Heart left ventricle (tissue), 16 donors: ENCODE measurements around the gene TPRG1. TPM values are rescaled to one million over a fixed set of nuclear protein-coding genes. Genes with fewer than 3 reads are reported as not detected.

Experiments used
- ATAC-seq, 4 donors: fragments of 200-7000 bp; cut with Tn5 transposase; one replicate each; pipeline ENCODE4 v1.9.1; 2020 to 2022; ENCODE audit warnings: moderate library complexity in 4 of 4, mild to moderate bottlenecking in 3 of 4, moderate number of reproducible peaks in 1 of 4
- DNase-seq, 5 donors: peaks; one replicate each; pipeline ENCODE4 v3.0.0-alpha.2; 2020
- H3K27ac ChIP-seq, 12 donors: fragments of 200-600 bp; sonication (generic) in 4 of 12; one replicate each; pipeline versions ENCODE4 v1.5.0 to v1.8.0; 2016 to 2022; ENCODE audit warnings: mild to moderate bottlenecking in 2 of 12
- H3K27me3 ChIP-seq, 9 donors: fragments of 200-600 bp; sonication (generic) in 2 of 9; one replicate each; pipeline versions ENCODE4 v1.5.1 to v1.8.0; 2016 to 2022; ENCODE audit warnings: mild to moderate bottlenecking in 3 of 9
- H3K36me3 ChIP-seq, 9 donors: fragments of 200-600 bp; sonication (generic) in 2 of 9; one replicate each; pipeline versions ENCODE4 v1.5.0 to v1.8.0; 2018 to 2022; ENCODE audit warnings: mild to moderate bottlenecking in 2 of 9
- H3K4me1 ChIP-seq, 12 donors: fragments of 200-600 bp; sonication (generic) in 4 of 12; one replicate each; pipeline versions ENCODE4 v1.5.0 to v1.8.0; 2016 to 2022; ENCODE audit warnings: mild to moderate bottlenecking in 3 of 12
- H3K4me3 ChIP-seq, 12 donors: fragments of 200-600 bp; sonication (generic) in 4 of 12; one replicate each; pipeline versions ENCODE4 v1.5.0 to v1.8.0; 2017 to 2022; ENCODE audit warnings: mild to moderate bottlenecking in 9 of 12, moderate library complexity in 4 of 12
- H3K9me3 ChIP-seq, 12 donors: fragments of 200-600 bp; sonication (generic) in 4 of 12; one replicate each; pipeline versions ENCODE4 v1.5.0 to v1.8.0; 2016 to 2022; ENCODE audit warnings: mild to moderate bottlenecking in 1 of 12
- CTCF ChIP-seq, 12 donors: fragments of 200-600 bp; sonication (generic) in 4 of 12; IDR thresholded peaks; one replicate each; pipeline versions ENCODE4 v1.5.0 to v1.8.0; 2018 to 2022; ENCODE audit warnings: antibody characterized with exemption in 12 of 12, mild to moderate bottlenecking in 5 of 12
- POLR2A ChIP-seq, 2 donors: fragments of 450-650 bp; IDR thresholded peaks; one replicate each; pipeline ENCODE4 v1.6.1; 2017; ENCODE audit warnings: antibody characterized with exemption in 2 of 2, mild to moderate bottlenecking in 2 of 2, moderate library complexity in 2 of 2
- WGBS, 4 donors: extraction: QIAGEN DNeasy Blood & Tissue Kit in 2 of 4; methylation state at CpG; one replicate each; pipeline versions ENCODE4 v1.1.5 to v1.1.7; 2013 to 2018; 5-methylcytosine and 5-hydroxymethylcytosine counted together
- intact Hi-C, 10 donors: fragments of 100-400 bp; cut with DNase I; formaldehyde crosslinking; loops; one replicate each; pipeline versions ENCODE4 v1.11.1 to v1.14.2; 2022
- polyA plus RNA-seq, 2 donors: library from polyadenylated mRNA; stranded (reverse); fragments of 200-250 nt; gene quantifications; one replicate each; pipeline ENCODE4 v1.2.3, GENCODE V29; 2013
- total RNA-seq, 9 donors: library from RNA; depleted of rRNA in 2 of 9; stranded (reverse); fragments of >200 nt in 2 of 9; fragmentation: NEBNext Ultra II Directional in 3 of 9; extraction: Animal tissue kit (Norgen Biotek cat#: 25700) in 3 of 9; gene quantifications; one replicate each; pipeline versions ENCODE4 v1.1.0 to v1.2.4, GENCODE V29; 2016 to 2023
- donor health status: ischemic (EF 13 %, LVEDD 7.1; RV severe dilation, severe dysfunction).
- donor health status: healthy with polysubstance abuse.
- donor health status: DM: no; HTN: yes; CAD: no.
- donor health status: DM: no; HTN: no; CAD: no.
- donor health status: ischemic (EF 25% LVEDD 6.9; RV normal size, moderate dysfunction).
- donor health status: ischemic (EF 25% LVEDD 5.7; RV mildly dilated, moderate dysfunction).
- donor health status: healthy.
- donor health status: DM: yes; HTN: yes; CAD: no.
- donor health status: ischemic (EF 35%, LVEDD 5.7; RV mildly dilated, moderate dysfunction).
- donor health status: nonischemic (EF 11% LVEDD 7.7; RV severe dilation, severe dysfunction).
- donor health status: DM: yes; HTN: yes; CAD: no.
- donor health status: PGD.
- donor health status: ischemic (EF 29% LVEDD 5.4; RV normal size, mild dysfunction).
- donor health status: nonischemic (EF 23%, LVEDD 6.1; RV moderate dilation, normal function).

Gene TPRG1
- total and polyA plus RNA-seq, 11 donors: 0.13 to 9.5 (median 1.2) TPM

- no peak for TF ChIP-seq POLR2A (IDR thresholded peaks at IDR 0.05)
- TF ChIP-seq CTCF (IDR thresholded peaks at IDR 0.05): no peak
- Histone ChIP-seq H3K36me3 (no peaks in the 10 kb centered on the region), H3K4me1 (peaks cover 0 to 14% (median 2%) of the 10 kb centered on the region in 12 donors), H3K4me3 (no peak overlapping the region), H3K27ac (no peak overlapping the region), H3K27me3 (no peaks in the 10 kb centered on the region), H3K9me3 (no peaks in the 10 kb centered on the region)
- no peak for DNase-seq
- 83 to 96% (median 91%) methylated on average over 4 of the region's 4 CpGs for WGBS, 4 donors
- intact Hi-C loops: no loop called here
- no peak for ATAC-seq
Observed at GRCh38 chr3:189137416-189137815, 34.4 kb upstream of the TPRG1 start.

- Histone ChIP-seq H3K36me3 (no peaks in the 10 kb centered on the region), H3K27ac (no peak overlapping the region), H3K9me3 (no peaks in the 10 kb centered on the region), H3K4me1 (peaks cover 0 to 10% (median 0%) of the 10 kb centered on the region in 12 donors), H3K4me3 (peak overlapping the region in 1 of 12 donors; percentile 26), H3K27me3 (no peaks in the 10 kb centered on the region)
- intact Hi-C loops: no loop called here
- no peak for ATAC-seq
- DNase-seq: no peak
- 69 to 79% (median 73%) methylated on average over 9 of the region's 9 CpGs for WGBS, 4 donors
- TF ChIP-seq POLR2A (IDR thresholded peaks at IDR 0.05) (no peak), CTCF (IDR thresholded peaks at IDR 0.05) (no peak)
Observed at GRCh38 chr3:189138901-189139610, 32.7 kb upstream of the TPRG1 start.

- peaks cover 0 to 15% (median 0%) of the 10 kb centered on the region in 12 donors for H3K4me1 ChIP-seq
- ATAC-seq: no peak
- peak overlapping the region in 1 of 12 donors; percentile 26 for H3K4me3 ChIP-seq
- no peak for DNase-seq
- H3K27ac ChIP-seq: no peak overlapping the region
- WGBS, 4 donors: 71 to 79% (median 76%) methylated on average over 6 of the region's 6 CpGs
- H3K36me3 ChIP-seq: no peaks in the 10 kb centered on the region
- intact Hi-C loops: no loop called here
- H3K9me3 ChIP-seq: no peaks in the 10 kb centered on the region
- TF ChIP-seq CTCF (IDR thresholded peaks at IDR 0.05) (no peak), POLR2A (IDR thresholded peaks at IDR 0.05) (no peak)
- no peaks in the 10 kb centered on the region for H3K27me3 ChIP-seq
Observed at GRCh38 chr3:189139611-189139940, 32.2 kb upstream of the TPRG1 start.

- no peaks in the 10 kb centered on the region for H3K36me3 ChIP-seq
- 53 to 90% (median 70%) methylated on average over 1 of the region's 1 CpG for WGBS, 4 donors
- no peak overlapping the region for H3K4me3 ChIP-seq
- ATAC-seq (no peak), DNase-seq (no peak)
- no peak overlapping the region for H3K27ac ChIP-seq
- no peaks in the 10 kb centered on the region for H3K9me3 ChIP-seq
- intact Hi-C loops: loop anchor here in 3 of 10 donors (5.0 to 10.0 kb wide), 2 partner anchors 165 to 188 kb away; no protein-coding TSS in a partner anchor
- TF ChIP-seq POLR2A (IDR thresholded peaks at IDR 0.05): no peak
- no peak for TF ChIP-seq CTCF (IDR thresholded peaks at IDR 0.05)
- no peaks in the 10 kb centered on the region for H3K27me3 ChIP-seq
- peaks cover 0 to 23% (median 1%) of the 10 kb centered on the region in 12 donors for H3K4me1 ChIP-seq
Observed at GRCh38 chr3:189142527-189142926, 29.2 kb upstream of the TPRG1 start.
